Lung (tissue), 12 donors: ENCODE results near the gene AGPAT2. TPM values are rescaled to one million over a fixed set of nuclear protein-coding genes. Genes with fewer than 3 reads are reported as not detected.
A peak's percentile ranks its signal among the peaks of the same experiment; 100 is the strongest.

Experiments used
- ATAC-seq: fragments of 200-7000 bp; cut with Tn5 transposase; one replicate; pipeline ENCODE4 v1.9.1; 2020; ENCODE audit warnings: moderate number of reproducible peaks; ENCODE audit not compliant: insufficient read depth, low FRiP score
- DNase-seq, 3 donors: peaks; one replicate each; pipeline ENCODE4 v3.0.0-alpha.2; 2013 to 2017
- H3K27ac ChIP-seq, 2 donors: one replicate each; pipeline ENCODE4 v1.5.1; 2013; ENCODE audit warnings: mild to moderate bottlenecking in 2 of 2, moderate library complexity in 2 of 2, control low read depth in 1 of 2, inconsistent platforms in 1 of 2, low read depth in 1 of 2, low read length in 1 of 2
- H3K27me3 ChIP-seq, 3 donors: one replicate each; pipeline ENCODE4 v1.5.1; 2013; ENCODE audit warnings: low read length in 2 of 3; ENCODE audit not compliant: control insufficient read depth in 3 of 3, insufficient read depth in 3 of 3
- H3K36me3 ChIP-seq, 4 donors: one replicate each; pipeline ENCODE4 v1.5.1; 2013; ENCODE audit warnings: low read length in 4 of 4, mild to moderate bottlenecking in 1 of 4, moderate library complexity in 1 of 4; ENCODE audit not compliant: control insufficient read depth in 4 of 4, insufficient read depth in 4 of 4
- H3K4me1 ChIP-seq, 5 donors: one replicate each; pipeline ENCODE4 v1.5.1; 2013; ENCODE audit warnings: low read length in 5 of 5, mild to moderate bottlenecking in 2 of 5, moderate library complexity in 1 of 5; ENCODE audit not compliant: control insufficient read depth in 5 of 5, insufficient read depth in 5 of 5
- H3K4me3 ChIP-seq: one replicate; pipeline ENCODE4 v1.5.1; 2013; ENCODE audit warnings: mild to moderate bottlenecking, control low read depth, moderate library complexity
- H3K9ac ChIP-seq, 2 donors: one replicate each; pipeline ENCODE4 v1.5.1; 2013; ENCODE audit warnings: low read length in 2 of 2, control low read depth in 1 of 2; ENCODE audit not compliant: insufficient read depth in 1 of 2
- H3K9me3 ChIP-seq, 4 donors: one replicate each; pipeline ENCODE4 v1.5.1; 2013; ENCODE audit warnings: low read length in 3 of 4, mild to moderate bottlenecking in 1 of 4, moderate library complexity in 1 of 4; ENCODE audit not compliant: control insufficient read depth in 4 of 4, insufficient read depth in 3 of 4
- CTCF ChIP-seq: IDR thresholded peaks from 2 replicates; pipeline ENCODE4 v1.5.1; 2012; ENCODE audit warnings: mild to moderate bottlenecking; ENCODE audit errors: control extremely low read depth, extremely low read depth
- WGBS, 2 donors: extraction: QIAGEN DNeasy Blood & Tissue Kit; methylation state at CpG; one replicate each; pipeline ENCODE4 v1.1.7; 2013; 5-methylcytosine and 5-hydroxymethylcytosine counted together
- polyA plus RNA-seq, 2 donors: library from polyadenylated mRNA; stranded (reverse); fragments of 200-250 nt; gene quantifications; one replicate each; pipeline ENCODE4 v1.2.1, GENCODE V29; 2013
- total RNA-seq, 2 donors: library from RNA; depleted of rRNA in 1 of 2; stranded (reverse); fragments of >200 nt in 1 of 2; gene quantifications; one replicate each; pipeline ENCODE4 v1.2.1, GENCODE V29; 2014 to 2021
- donor health status: control.
- donor health status: control.
- donor health status: Bipolar disorder and iron deficiency.
- donor health status: healthy.
- donor health status: DM: yes; HTN: yes; CAD: no.

AGPAT2 gene
- total and polyA plus RNA-seq, 4 donors = 81.7 to 277 (median 177) TPM

- no peak for DNase-seq
These were observed 9.2 kb upstream of the AGPAT2 start for GRCh38 chr9:136696502-136696901.

GRCh38 chr9:136695955-136696354 is 8.7 kb upstream of the AGPAT2 start:
- peaks cover 0 to 6% (median 4%) of the 10 kb centered on the region in 3 donors for H3K27me3 ChIP-seq
- TF ChIP-seq CTCF = no peak
- H3K9ac ChIP-seq = no peak overlapping the region
- DNase-seq (no peak), ATAC-seq (no peak)
- 68 to 72% methylated on average over 23 of the region's 23 CpGs for WGBS, 2 donors
- H3K27ac ChIP-seq = peak overlapping the region in 1 of 2 donors; percentile 64
- H3K4me3 ChIP-seq = no peak overlapping the region
- H3K4me1 ChIP-seq = peaks cover 0 to 19% (median 5%) of the 10 kb centered on the region in 5 donors
- no peaks in the 10 kb centered on the region for H3K9me3 ChIP-seq
- no peaks in the 10 kb centered on the region for H3K36me3 ChIP-seq

More at GRCh38 chr9:136696502-136696901, 9.2 kb upstream of the AGPAT2 start:
- TF ChIP-seq CTCF = no peak
- Histone ChIP-seq H3K27me3 (peaks cover 0 to 10% (median 9%) of the 10 kb centered on the region in 3 donors), H3K36me3 (no peaks in the 10 kb centered on the region), H3K4me3 (no peak overlapping the region), H3K9ac (no peak overlapping the region), H3K27ac (peak overlapping the region in 1 of 2 donors; percentile 40), H3K4me1 (peaks cover 0 to 22% (median 10%) of the 10 kb centered on the region in 5 donors), H3K9me3 (no peaks in the 10 kb centered on the region)
- ATAC-seq = no peak
- WGBS, 2 donors = 71 to 79% methylated on average over 9 of the region's 9 CpGs

- peaks cover 0 to 16% (median 4%) of the 10 kb centered on the region in 5 donors for H3K4me1 ChIP-seq
- peak; percentile 43 for ATAC-seq
- no peak overlapping the region for H3K4me3 ChIP-seq
- 69 to 87% methylated on average over 10 of the region's 10 CpGs for WGBS, 2 donors
- no peak for DNase-seq
- H3K9ac ChIP-seq = no peak overlapping the region
- H3K9me3 ChIP-seq = no peaks in the 10 kb centered on the region
- no peak for TF ChIP-seq CTCF
- H3K27ac ChIP-seq = peak overlapping the region in 1 of 2 donors; percentile 64
- H3K36me3 ChIP-seq = no peaks in the 10 kb centered on the region
- H3K27me3 ChIP-seq = peaks cover 0 to 2% (median 0%) of the 10 kb centered on the region in 3 donors
These were observed 8.2 kb upstream of the AGPAT2 start for GRCh38 chr9:136695435-136695895.

- Histone ChIP-seq H3K36me3 (no peaks in the 10 kb centered on the region), H3K4me1 (peaks cover 0 to 17% (median 4%) of the 10 kb centered on the region in 5 donors), H3K27ac (peak overlapping the region in 1 of 2 donors; percentile 13), H3K9ac (no peak overlapping the region), H3K4me3 (no peak overlapping the region), H3K27me3 (peaks cover 0 to 2% (median 0%) of the 10 kb centered on the region in 3 donors), H3K9me3 (no peaks in the 10 kb centered on the region)
- 79 to 82% methylated on average over 11 of the region's 11 CpGs for WGBS, 2 donors
- DNase-seq (no peak), ATAC-seq (no peak)
- TF ChIP-seq CTCF = no peak
These were observed 7.6 kb upstream of the AGPAT2 start for GRCh38 chr9:136694872-136695247.
